ENCODE data around the gene GPR142.
A peak's percentile ranks its signal among the peaks of the same experiment; 100 is the strongest.

GPR142 gene

GRCh38 chr17:74367206-74367605 lies at the start of gene GPR142:
Gene GPR142 (plus strand): TSS chr17:74367506. CDS start chr17:74369541, 2,035 bp downstream.
- DNase-seq: no peak

GRCh38 chr17:74318391-74318790 lies 48.9 kb upstream of the GPR142 start:
- DNase-seq: no peak

- no peak for DNase-seq
These were observed 42.8 kb upstream of the GPR142 start for GRCh38 chr17:74324521-74324920.

GRCh38 chr17:74325376-74325742 lies 41.9 kb upstream of the GPR142 start:
- DNase-seq: no peak

GRCh38 chr17:74325743-74326379 lies 41.4 kb upstream of the GPR142 start, which contains the start of gene KIF19:
Gene KIF19 (plus strand): TSS chr17:74326226. CDS start chr17:74326350, 124 bp downstream.
- DNase-seq: peak; percentile 38 to 72

GRCh38 chr17:74326506-74326905 lies 40.8 kb upstream of the GPR142 start:
- no peak for DNase-seq

- no peak for DNase-seq
These were observed 38.8 kb upstream of the GPR142 start for GRCh38 chr17:74328487-74328886.

GRCh38 chr17:74329378-74329777 lies 37.9 kb upstream of the GPR142 start:
- DNase-seq: no peak

GRCh38 chr17:74330446-74330845 lies 36.9 kb upstream of the GPR142 start:
- no peak for DNase-seq

GRCh38 chr17:74332017-74332650 lies 35.2 kb upstream of the GPR142 start:
- no peak for DNase-seq

- DNase-seq: no peak
These were observed 34.5 kb upstream of the GPR142 start for GRCh38 chr17:74332763-74333283.

GRCh38 chr17:74334393-74335039 lies 32.8 kb upstream of the GPR142 start:
- DNase-seq: no peak

GRCh38 chr17:74335529-74336062 lies 31.7 kb upstream of the GPR142 start:
- no peak for DNase-seq

GRCh38 chr17:74336307-74336706 lies 31.0 kb upstream of the GPR142 start:
- no peak for DNase-seq

GRCh38 chr17:74337834-74338500 lies 29.3 kb upstream of the GPR142 start:
- no peak for DNase-seq

- DNase-seq: no peak
These were observed 27.6 kb upstream of the GPR142 start for GRCh38 chr17:74339537-74340195.

GRCh38 chr17:74340470-74341023 lies 26.8 kb upstream of the GPR142 start:
- no peak for DNase-seq

GRCh38 chr17:74342224-74342623 lies 25.1 kb upstream of the GPR142 start:
- DNase-seq: no peak

- no peak for DNase-seq
These were observed 24.2 kb upstream of the GPR142 start for GRCh38 chr17:74343121-74343520.

- no peak for DNase-seq
These were observed 23.6 kb upstream of the GPR142 start for GRCh38 chr17:74343526-74344284.

GRCh38 chr17:74344658-74345057 lies 22.6 kb upstream of the GPR142 start:
- DNase-seq: no peak
